Caco-2 (cell line): ENCODE measurements around the gene STARD4. TPM values are rescaled to one million over a fixed set of nuclear protein-coding genes. Genes with fewer than 3 reads are reported as not detected.

ENCODE experiments used
- BruUV-seq: library from RNA; stranded (reverse); fragments of 400-500 nt; replicated peaks from 2 replicates; lab custom pipeline; 2021; lab: Mats Ljungman, UMichigan
- CTCF ChIA-PET: fragments of 300-600 bp; sonication (Branson Sonifier 250); formaldehyde crosslinking; loops from one replicate; lab custom pipeline; 2022; ENCODE audit warnings: antibody characterized with exemption; lab: Charles Lee
- POLR2A ChIA-PET: fragments of 300-600 bp; sonication (Branson Sonifier 250); formaldehyde crosslinking; loops from one replicate; lab custom pipeline; 2022; ENCODE audit warnings: antibody characterized with exemption; lab: Charles Lee
- DNase-seq, 2 experiments: peaks; one replicate each; pipeline versions ENCODE4 v3.0.0 to v3.0.0-alpha.2; 2020 to 2022
- H3K27me3 ChIP-seq: replicated peaks from 2 replicates; pipeline ENCODE4 v1.6.0; 2011; ENCODE audit warnings: low read length; ENCODE audit not compliant: control insufficient read depth, insufficient read depth
- H3K36me3 ChIP-seq: 2 replicates; pipeline ENCODE4 v1.5.1; 2011; ENCODE audit warnings: low read length; ENCODE audit not compliant: control insufficient read depth, insufficient read depth
- H3K4me1 ChIP-seq: fragments of 250-450 bp; sonication (Bioruptor Pico); 2 replicates; pipeline ENCODE4 v1.5.1; 2020; ENCODE audit warnings: mild to moderate bottlenecking
- H3K4me3 ChIP-seq: 2 replicates; pipeline ENCODE4 v1.5.1; 2011; ENCODE audit warnings: low read depth, mild to moderate bottlenecking, control low read depth, low read length
- H3K9me3 ChIP-seq: fragments of 250-450 bp; sonication (Bioruptor Pico); 2 replicates; pipeline ENCODE4 v1.5.1; 2020; ENCODE audit warnings: mild to moderate bottlenecking, moderate library complexity
- H3K27ac Mint-ChIP-seq: one replicate; pipeline ENCODE4 v1.8.0; 2022; ENCODE audit warnings: mixed read lengths; ENCODE audit not compliant: unreplicated experiment
- H3K27me3 Mint-ChIP-seq: one replicate; pipeline ENCODE4 v1.8.0; 2022; ENCODE audit warnings: mixed read lengths; ENCODE audit not compliant: insufficient read depth, unreplicated experiment
- H3K36me3 Mint-ChIP-seq: one replicate; pipeline ENCODE4 v1.8.0; 2022; ENCODE audit warnings: mild to moderate bottlenecking, mixed read lengths; ENCODE audit not compliant: insufficient read depth, unreplicated experiment
- H3K4me1 Mint-ChIP-seq: one replicate; pipeline ENCODE4 v1.8.0; 2022; ENCODE audit warnings: low read depth, mixed read lengths; ENCODE audit not compliant: unreplicated experiment
- H3K4me3 Mint-ChIP-seq: one replicate; pipeline ENCODE4 v1.8.0; 2022; ENCODE audit warnings: mild to moderate bottlenecking, moderate library complexity, mixed read lengths; ENCODE audit not compliant: unreplicated experiment
- H3K9me3 Mint-ChIP-seq: one replicate; pipeline ENCODE4 v1.8.0; 2022; ENCODE audit warnings: mixed read lengths; ENCODE audit not compliant: unreplicated experiment
- CTCF ChIP-seq, 2 experiments: fragments of 200-600 bp in 1 of 2; IDR thresholded peaks; 1 replicate in 1 of 2; 2 replicates in 1 of 2; pipeline versions ENCODE4 v1.5.1 to v1.8.0; 2011 to 2022; ENCODE audit warnings: antibody characterized with exemption in 1 of 2, control low read depth in 1 of 2, inconsistent platforms in 1 of 2, low read depth in 1 of 2, low read length in 1 of 2, mild to moderate bottlenecking in 1 of 2, moderate library complexity in 1 of 2; ENCODE audit not compliant: insufficient read depth in 1 of 2, severe bottlenecking in 1 of 2, unreplicated experiment in 1 of 2
- intact Hi-C: fragments of 100-400 bp; cut with micrococcal nuclease; formaldehyde crosslinking; loops from one replicate; pipeline ENCODE4 v1.10.0; 2022; ENCODE audit not compliant: unreplicated experiment
- total RNA-seq: library from RNA; stranded (reverse); gene quantifications from 2 replicates; pipeline ENCODE4 v1.2.3, GENCODE V29; 2022

STARD4 gene
- total RNA-seq, 1 experiment from 2014 or later = 113 TPM

GRCh38 chr5:111494355-111494999 lies 17.9 kb downstream of the STARD4 start:
- POLR2A ChIA-PET = no interaction called here

GRCh38 chr5:111493031-111493430 lies 19.3 kb downstream of the STARD4 start:
- intact Hi-C loops = no loop called here
- Mint-ChIP-seq H3K4me3 (no peak overlapping the region), H3K27ac (no peak overlapping the region), H3K27me3 (no peaks in the 10 kb centered on the region), H3K36me3 (peaks cover 31% of the 10 kb centered on the region), H3K9me3 (no peaks in the 10 kb centered on the region), H3K4me1 (no peaks in the 10 kb centered on the region)
- peaks cover 1% of the 10 kb centered on the region; the same call in 1 of the 2 replicates for H3K36me3 ChIP-seq
- H3K27me3 ChIP-seq = no peaks in the 10 kb centered on the region
- no peaks in the 10 kb centered on the region for H3K4me1 ChIP-seq
- ChIA-PET CTCF (no interaction called here), POLR2A (no interaction called here)
- DNase-seq = no peak
- H3K9me3 ChIP-seq = no peaks in the 10 kb centered on the region
- BruUV-seq = no TSS peak
- no peak for TF ChIP-seq CTCF (IDR thresholded peaks at IDR 0.05; ENCODE audit: insufficient read depth in 1 of 2, low read depth in 1 of 2, low read length in 1 of 2, severe bottlenecking in 1 of 2, unreplicated experiment in 1 of 2)
- no peak overlapping the region for H3K4me3 ChIP-seq

More at GRCh38 chr5:111494355-111494999, 17.9 kb downstream of the STARD4 start:
- H3K36me3 ChIP-seq = peaks cover 1% of the 10 kb centered on the region; the same call in 1 of the 2 replicates
- no TSS peak for BruUV-seq
- H3K9me3 Mint-ChIP-seq = no peaks in the 10 kb centered on the region
- no peaks in the 10 kb centered on the region for H3K27me3 Mint-ChIP-seq
- H3K27me3 ChIP-seq = no peaks in the 10 kb centered on the region
- peaks cover 45% of the 10 kb centered on the region for H3K36me3 Mint-ChIP-seq
- no peaks in the 10 kb centered on the region for H3K9me3 ChIP-seq
- 0 out of 2 replicates have a peak, but pooled peaks cover 4% of the 10 kb centered on the region for H3K4me1 ChIP-seq
- no peaks in the 10 kb centered on the region for H3K4me1 Mint-ChIP-seq
- DNase-seq = no peak
- CTCF ChIA-PET = interaction anchor here (0.7 kb wide), 1 partner anchor 755 kb away, joined by 10 read pairs; the partner anchor contains the start of gene SLC25A46
- H3K4me3 Mint-ChIP-seq = no peak overlapping the region
- TF ChIP-seq CTCF (IDR thresholded peaks at IDR 0.05; ENCODE audit: insufficient read depth in 1 of 2, low read depth in 1 of 2, low read length in 1 of 2, severe bottlenecking in 1 of 2, unreplicated experiment in 1 of 2) = no peak
- no peak overlapping the region for H3K27ac Mint-ChIP-seq
- intact Hi-C loops = no loop called here
- H3K4me3 ChIP-seq = no peak overlapping the region

- Mint-ChIP-seq H3K27ac (no peak overlapping the region), H3K9me3 (no peaks in the 10 kb centered on the region), H3K36me3 (peaks cover 1% of the 10 kb centered on the region), H3K4me3 (no peak overlapping the region), H3K4me1 (peaks cover 7% of the 10 kb centered on the region), H3K27me3 (no peaks in the 10 kb centered on the region)
- ChIA-PET CTCF (no interaction called here), POLR2A (no interaction called here)
- TF ChIP-seq CTCF (IDR thresholded peaks at IDR 0.05; ENCODE audit: insufficient read depth in 1 of 2, low read depth in 1 of 2, low read length in 1 of 2, severe bottlenecking in 1 of 2, unreplicated experiment in 1 of 2) = no peak
- no peaks in the 10 kb centered on the region for H3K27me3 ChIP-seq
- no peaks in the 10 kb centered on the region for H3K36me3 ChIP-seq
- no peak overlapping the region for H3K4me3 ChIP-seq
- BruUV-seq = no TSS peak
- intact Hi-C loops = no loop called here
- no peaks in the 10 kb centered on the region for H3K4me1 ChIP-seq
- DNase-seq = no peak
- H3K9me3 ChIP-seq = no peaks in the 10 kb centered on the region
Observed at GRCh38 chr5:111488353-111488752, 24.0 kb downstream of the STARD4 start.
